Breast epithelium (tissue), 4 donors: ENCODE results near the gene C17orf100. TPM values are rescaled to one million over a fixed set of nuclear protein-coding genes. Genes with fewer than 3 reads are reported as not detected.

Source experiments
- DNase-seq, 2 donors: peaks; one replicate each; pipeline ENCODE4 v3.0.0-alpha.2; 2019; ENCODE audit warnings: low spot score in 2 of 2
- H3K27ac ChIP-seq, 2 donors: fragments of 200-600 bp; sonication (generic) in 1 of 2; one replicate each; pipeline ENCODE4 v1.5.1; 2016 to 2019; ENCODE audit warnings: mild to moderate bottlenecking in 1 of 2
- H3K27me3 ChIP-seq, 2 donors: fragments of 200-600 bp; sonication (generic) in 1 of 2; one replicate each; pipeline versions ENCODE4 v1.5.1 to v1.6.0; 2017 to 2019; ENCODE audit warnings: control low read depth in 1 of 2, mild to moderate bottlenecking in 1 of 2
- H3K36me3 ChIP-seq: fragments of 200-600 bp; one replicate; pipeline ENCODE4 v1.5.1; 2019
- H3K4me1 ChIP-seq, 2 donors: fragments of 200-600 bp; sonication (generic); one replicate each; pipeline ENCODE4 v1.5.1; 2016 to 2019; ENCODE audit warnings: control low read depth in 1 of 2
- H3K4me3 ChIP-seq, 3 donors: fragments of 200-600 bp; sonication (generic); 1 replicate in 2 of 3; 2 replicates in 1 of 3; pipeline ENCODE4 v1.5.1; 2016 to 2019; ENCODE audit warnings: mild to moderate bottlenecking in 3 of 3, moderate library complexity in 2 of 3
- H3K9me3 ChIP-seq, 2 donors: fragments of 200-600 bp; sonication (generic) in 1 of 2; one replicate each; pipeline ENCODE4 v1.5.1; 2016 to 2019; ENCODE audit warnings: control low read depth in 1 of 2
- POLR2A ChIP-seq: fragments of 450-650 bp; IDR thresholded peaks from one replicate; pipeline ENCODE4 v1.6.1; 2016; ENCODE audit warnings: antibody characterized with exemption, mild to moderate bottlenecking, moderate library complexity
- POLR2AphosphoS5 ChIP-seq, 3 donors: sonication (generic); formaldehyde crosslinking; IDR thresholded peaks; one replicate each; pipeline ENCODE4 v1.6.1; 2017; ENCODE audit warnings: antibody characterized with exemption in 3 of 3
- intact Hi-C: fragments of 100-400 bp; cut with DNase I; formaldehyde crosslinking; loops from one replicate; pipeline ENCODE4 v1.15.1; 2023; ENCODE audit warnings: low total_unique reads
- total RNA-seq, 3 donors: library from RNA; depleted of rRNA; stranded (reverse); fragments of >200 nt; gene quantifications; one replicate each; pipeline ENCODE4 v1.1.0, GENCODE V29; 2016
- TF ChIP-seq, protein P1 (sequence below), 3 donors: fragments of 450-650 bp; IDR thresholded peaks; one replicate each; pipeline ENCODE4 v1.5.1; 2016 to 2017; ENCODE audit warnings: antibody characterized with exemption in 3 of 3, mild to moderate bottlenecking in 3 of 3, moderate library complexity in 3 of 3

The C17orf100 gene
- total RNA-seq, 3 donors from 2014 or later: 0.16 to 0.98 (median 0.88) TPM

DNA sequence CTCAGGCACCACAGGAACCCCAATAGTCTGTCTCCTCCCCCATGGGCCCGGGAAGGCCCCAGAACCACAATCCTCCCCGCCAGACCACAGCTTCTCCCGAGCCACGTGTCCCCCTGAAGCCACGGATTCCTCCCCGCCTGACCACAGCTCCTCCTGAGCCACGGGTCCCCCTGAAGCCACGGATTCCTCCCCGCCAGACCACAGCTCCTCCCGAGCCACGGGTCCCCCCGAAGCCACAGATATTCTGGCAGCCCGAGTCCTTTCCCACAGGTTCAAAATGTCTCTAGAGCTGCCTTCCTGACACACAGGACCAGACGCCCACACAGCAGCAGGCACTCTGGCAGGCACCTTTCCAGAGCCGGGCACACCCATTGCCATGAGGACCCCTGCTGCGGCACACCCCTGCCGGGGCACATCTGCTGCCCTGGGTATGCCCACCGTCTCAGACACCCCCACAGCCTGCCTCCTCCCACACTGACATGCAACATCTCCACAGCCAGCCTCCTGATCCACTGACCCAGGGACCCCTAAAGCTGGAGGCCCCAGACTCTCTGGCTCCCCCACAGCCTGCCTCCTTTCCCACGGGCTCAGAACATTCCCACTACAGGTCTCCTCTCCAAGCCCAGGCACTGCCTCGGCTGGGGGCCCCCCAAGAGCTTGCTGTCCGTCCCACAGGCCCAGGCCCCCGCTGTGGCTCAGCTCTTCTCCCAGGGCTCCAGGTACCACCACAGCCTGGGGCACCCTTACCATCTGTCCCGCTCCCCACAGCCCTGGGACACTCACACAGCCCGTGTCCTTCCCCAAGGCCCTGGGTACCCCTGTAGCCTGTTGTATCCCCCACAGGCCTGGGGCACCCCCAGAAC lies 13.3 kb upstream of the C17orf100 start:
- H3K36me3 ChIP-seq: no peaks in the 10 kb centered on the region
- peaks cover 5 to 20% of the 10 kb centered on the region in 2 donors for H3K4me1 ChIP-seq
- no peaks in the 10 kb centered on the region for H3K27me3 ChIP-seq
- H3K27ac ChIP-seq: no peak overlapping the region
- H3K4me3 ChIP-seq: peak overlapping the region in 1 of 3 donors; percentile 77
- intact Hi-C loops: no loop called here
- no peak for DNase-seq
- no peak for TF ChIP-seq POLR2AphosphoS5 (IDR thresholded peaks at IDR 0.05)
- TF ChIP-seq POLR2A: no peak
- TF ChIP-seq, protein P1, sequence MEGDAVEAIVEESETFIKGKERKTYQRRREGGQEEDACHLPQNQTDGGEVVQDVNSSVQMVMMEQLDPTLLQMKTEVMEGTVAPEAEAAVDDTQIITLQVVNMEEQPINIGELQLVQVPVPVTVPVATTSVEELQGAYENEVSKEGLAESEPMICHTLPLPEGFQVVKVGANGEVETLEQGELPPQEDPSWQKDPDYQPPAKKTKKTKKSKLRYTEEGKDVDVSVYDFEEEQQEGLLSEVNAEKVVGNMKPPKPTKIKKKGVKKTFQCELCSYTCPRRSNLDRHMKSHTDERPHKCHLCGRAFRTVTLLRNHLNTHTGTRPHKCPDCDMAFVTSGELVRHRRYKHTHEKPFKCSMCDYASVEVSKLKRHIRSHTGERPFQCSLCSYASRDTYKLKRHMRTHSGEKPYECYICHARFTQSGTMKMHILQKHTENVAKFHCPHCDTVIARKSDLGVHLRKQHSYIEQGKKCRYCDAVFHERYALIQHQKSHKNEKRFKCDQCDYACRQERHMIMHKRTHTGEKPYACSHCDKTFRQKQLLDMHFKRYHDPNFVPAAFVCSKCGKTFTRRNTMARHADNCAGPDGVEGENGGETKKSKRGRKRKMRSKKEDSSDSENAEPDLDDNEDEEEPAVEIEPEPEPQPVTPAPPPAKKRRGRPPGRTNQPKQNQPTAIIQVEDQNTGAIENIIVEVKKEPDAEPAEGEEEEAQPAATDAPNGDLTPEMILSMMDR (IDR thresholded peaks at IDR 0.05): no peak
- H3K9me3 ChIP-seq: no peaks in the 10 kb centered on the region

- Histone ChIP-seq H3K9me3 (no peaks in the 10 kb centered on the region), H3K27me3 (no peaks in the 10 kb centered on the region), H3K27ac (no peak overlapping the region), H3K36me3 (no peaks in the 10 kb centered on the region), H3K4me3 (peak overlapping the region; percentile 71 to 77 (median 76)), H3K4me1 (peaks cover 5 to 20% of the 10 kb centered on the region in 2 donors)
- TF ChIP-seq POLR2A (no peak), POLR2AphosphoS5 (IDR thresholded peaks at IDR 0.05) (no peak)
- TF ChIP-seq, protein P1 (IDR thresholded peaks at IDR 0.05): no peak
- DNase-seq: no peak
- intact Hi-C loops: no loop called here
These were observed 12.5 kb upstream of the C17orf100 start for GRCh38 chr17:6639014-6639585.

DNA sequence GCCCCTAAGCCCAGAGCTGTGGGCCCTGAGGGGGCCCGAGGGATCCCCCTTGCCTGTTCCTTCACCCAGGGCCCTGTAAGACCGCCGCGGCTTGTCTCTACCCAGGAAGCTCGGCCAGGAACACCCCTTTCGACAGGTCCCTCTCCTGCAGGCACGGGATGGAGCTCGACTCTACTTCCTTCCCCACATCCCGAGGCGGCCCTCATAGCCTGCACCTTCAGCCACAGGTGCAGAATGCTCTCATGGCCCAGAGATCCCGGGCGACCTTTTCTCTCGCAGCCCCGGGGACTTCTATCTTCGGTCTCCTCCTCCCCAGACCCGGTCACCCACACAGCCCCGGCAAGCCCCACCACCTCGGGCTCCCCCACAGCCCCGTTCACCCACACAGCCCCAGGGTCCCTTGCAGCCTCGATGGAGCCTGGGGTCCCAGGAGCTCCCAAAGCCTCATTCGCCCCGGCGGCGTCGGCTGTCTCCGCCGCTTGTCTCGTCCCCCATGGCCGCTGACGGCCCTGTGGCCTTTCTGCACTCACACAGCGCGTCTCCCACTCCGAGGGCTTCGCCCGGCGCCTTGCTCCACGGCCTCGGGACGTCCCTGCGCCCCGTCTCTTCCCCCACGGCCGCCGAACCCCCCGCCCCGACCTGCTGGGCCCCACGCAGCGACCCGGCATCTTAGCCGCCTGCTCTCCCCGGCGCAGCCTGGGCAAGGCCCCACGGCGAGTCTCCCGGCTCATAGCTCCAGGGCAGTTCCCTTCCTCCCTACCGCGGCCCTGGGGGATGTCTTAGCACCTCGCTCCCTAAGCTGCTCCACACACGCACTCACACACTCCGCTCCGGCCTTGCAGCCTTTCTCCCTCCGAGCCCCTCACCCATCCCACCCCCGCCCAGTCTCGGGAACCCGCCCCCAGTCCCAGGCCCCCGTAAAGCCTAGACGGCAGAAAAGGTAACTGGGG lies 11.7 kb upstream of the C17orf100 start:
- H3K27ac ChIP-seq: peak overlapping the region; percentile 85 to 95
- intact Hi-C loops: no loop called here
- no peaks in the 10 kb centered on the region for H3K9me3 ChIP-seq
- H3K4me3 ChIP-seq: peak overlapping the region; percentile 71 to 77 (median 76)
- no peaks in the 10 kb centered on the region for H3K27me3 ChIP-seq
- TF ChIP-seq POLR2AphosphoS5 (IDR thresholded peaks at IDR 0.05) (no peak), POLR2A (no peak)
- TF ChIP-seq, protein P1 (IDR thresholded peaks at IDR 0.05): no peak
- peak in 1 of 2 donors; percentile 54 for DNase-seq
- H3K36me3 ChIP-seq: no peaks in the 10 kb centered on the region
- peaks cover 5 to 20% of the 10 kb centered on the region in 2 donors for H3K4me1 ChIP-seq

- H3K4me3 ChIP-seq: peak within 1 kb of the TSS; percentile 71 to 77 (median 76)
- intact Hi-C loops: no loop called here
- no peaks in the 10 kb centered on the region for H3K27me3 ChIP-seq
- H3K36me3 ChIP-seq: no peaks in the 10 kb centered on the region
- H3K27ac ChIP-seq: peak within 1 kb of the TSS; percentile 85 to 95
- no peaks in the 10 kb centered on the region for H3K9me3 ChIP-seq
- peaks cover 5 to 20% of the 10 kb centered on the region in 2 donors for H3K4me1 ChIP-seq
- peak; percentile 79 to 85 for DNase-seq
- TF ChIP-seq, protein P1 (IDR thresholded peaks at IDR 0.05): no peak
- TF ChIP-seq POLR2A: peak; percentile 61
- peak; percentile 71 to 88 (median 73) for TF ChIP-seq POLR2AphosphoS5 (IDR thresholded peaks at IDR 0.05)
These were observed 10.9 kb upstream of the C17orf100 start, which contains the start of the genes KIAA0753 and TXNDC17 for GRCh38 chr17:6640536-6641246. Gene KIAA0753, minus strand, starts transcription at chr17:6640711. Its CDS starts 5,608 bp downstream, at chr17:6635103. Gene TXNDC17, plus strand, starts transcription at chr17:6641060. Its CDS starts 23 bp downstream, at chr17:6641083.
